ENCODE results near the gene PHF11.

- no peak for TF ChIP-seq CTCF (IDR thresholded peaks at IDR 0.05; ENCODE audit: extremely low read depth in 1 of 2, insufficient read depth in 1 of 2, low read depth in 1 of 2, low read length in 2 of 2)
- no peak for TF ChIP-seq POLR2A (IDR thresholded peaks at IDR 0.05; ENCODE audit: low read depth, low read length)
- no peak for TF ChIP-seq EZH2 (IDR thresholded peaks at IDR 0.05; ENCODE audit: borderline replicate concordance, low read depth, low read length, severe bottlenecking)
These were observed 39.6 kb upstream of the PHF11 start for GRCh38 chr13:49456156-49456555.

All from endothelial cell of umbilical vein (primary cell).